Vagina (tissue), 2 donors: ENCODE results near the gene LINGO1.

Experiments
- POLR2AphosphoS5 ChIP-seq, 2 donors: sonication (generic); formaldehyde crosslinking; IDR thresholded peaks; one replicate each; pipeline ENCODE4 v1.9.0; 2017; ENCODE audit warnings: antibody characterized with exemption in 2 of 2, mild to moderate bottlenecking in 2 of 2, low read depth in 1 of 2; ENCODE audit not compliant: insufficient read depth in 1 of 2
- TF ChIP-seq, protein P1 (sequence below), 3 experiments: fragments of 450-650 bp in 2 of 3; fragments of 200-600 bp in 1 of 3; sonication (generic) in 1 of 3; IDR thresholded peaks; one replicate each; pipeline ENCODE4 v1.5.1; 2017 to 2019; ENCODE audit warnings: antibody characterized with exemption in 3 of 3, mild to moderate bottlenecking in 2 of 3, moderate library complexity in 2 of 3

DNA sequence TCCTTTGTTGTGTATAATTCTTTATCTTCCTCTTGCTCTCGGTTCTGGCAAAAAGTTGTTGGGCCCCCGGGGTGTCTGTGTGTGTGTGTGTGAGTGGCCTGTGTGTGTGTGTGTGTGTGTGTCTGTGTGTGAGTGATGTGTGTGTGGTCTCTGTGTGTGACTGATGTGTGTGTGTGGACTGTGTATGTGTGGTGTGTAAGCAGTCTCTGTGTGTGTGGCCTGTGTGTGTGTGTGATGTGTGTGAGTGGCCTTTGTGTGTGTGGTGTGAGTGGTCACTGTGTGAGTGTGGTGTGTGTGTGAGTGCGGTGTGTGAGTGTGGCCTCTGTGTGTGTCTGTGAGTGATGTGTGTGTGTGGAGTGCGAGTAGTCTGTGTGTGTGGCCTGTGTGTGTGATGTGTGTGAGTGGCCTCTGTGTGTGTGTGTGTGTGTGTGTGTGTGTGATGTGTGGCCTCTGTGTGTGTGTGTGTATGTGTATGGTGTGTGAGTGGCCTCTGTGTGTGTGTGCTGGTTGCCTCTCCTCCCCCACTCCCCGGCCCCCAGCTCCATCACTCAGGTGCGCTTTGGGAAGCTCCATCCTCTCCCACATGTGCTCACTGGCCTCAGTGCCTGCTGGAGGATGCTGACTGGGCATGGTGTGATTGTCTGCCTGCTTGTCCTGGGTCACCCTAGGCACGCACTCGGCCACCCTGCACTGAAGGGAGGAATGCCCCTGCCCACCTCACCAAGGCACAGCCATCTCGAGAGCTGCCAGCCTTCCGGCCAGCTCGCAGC, 8.8 kb downstream of the LINGO1 start:
- TF ChIP-seq, protein P1, sequence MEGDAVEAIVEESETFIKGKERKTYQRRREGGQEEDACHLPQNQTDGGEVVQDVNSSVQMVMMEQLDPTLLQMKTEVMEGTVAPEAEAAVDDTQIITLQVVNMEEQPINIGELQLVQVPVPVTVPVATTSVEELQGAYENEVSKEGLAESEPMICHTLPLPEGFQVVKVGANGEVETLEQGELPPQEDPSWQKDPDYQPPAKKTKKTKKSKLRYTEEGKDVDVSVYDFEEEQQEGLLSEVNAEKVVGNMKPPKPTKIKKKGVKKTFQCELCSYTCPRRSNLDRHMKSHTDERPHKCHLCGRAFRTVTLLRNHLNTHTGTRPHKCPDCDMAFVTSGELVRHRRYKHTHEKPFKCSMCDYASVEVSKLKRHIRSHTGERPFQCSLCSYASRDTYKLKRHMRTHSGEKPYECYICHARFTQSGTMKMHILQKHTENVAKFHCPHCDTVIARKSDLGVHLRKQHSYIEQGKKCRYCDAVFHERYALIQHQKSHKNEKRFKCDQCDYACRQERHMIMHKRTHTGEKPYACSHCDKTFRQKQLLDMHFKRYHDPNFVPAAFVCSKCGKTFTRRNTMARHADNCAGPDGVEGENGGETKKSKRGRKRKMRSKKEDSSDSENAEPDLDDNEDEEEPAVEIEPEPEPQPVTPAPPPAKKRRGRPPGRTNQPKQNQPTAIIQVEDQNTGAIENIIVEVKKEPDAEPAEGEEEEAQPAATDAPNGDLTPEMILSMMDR (IDR thresholded peaks at IDR 0.05) = no peak
- no peak for TF ChIP-seq POLR2AphosphoS5 (IDR thresholded peaks at IDR 0.05; ENCODE audit: insufficient read depth in 1 of 2, low read depth in 1 of 2)
